IPS-NIHi11 (cell line): ENCODE measurements around the gene CUZD1.

Source experiments
- DNase-seq: peaks from one replicate; pipeline ENCODE4 v3.0.0; 2012; ENCODE audit warnings: mixed read lengths, low spot score

Gene CUZD1

DNA sequence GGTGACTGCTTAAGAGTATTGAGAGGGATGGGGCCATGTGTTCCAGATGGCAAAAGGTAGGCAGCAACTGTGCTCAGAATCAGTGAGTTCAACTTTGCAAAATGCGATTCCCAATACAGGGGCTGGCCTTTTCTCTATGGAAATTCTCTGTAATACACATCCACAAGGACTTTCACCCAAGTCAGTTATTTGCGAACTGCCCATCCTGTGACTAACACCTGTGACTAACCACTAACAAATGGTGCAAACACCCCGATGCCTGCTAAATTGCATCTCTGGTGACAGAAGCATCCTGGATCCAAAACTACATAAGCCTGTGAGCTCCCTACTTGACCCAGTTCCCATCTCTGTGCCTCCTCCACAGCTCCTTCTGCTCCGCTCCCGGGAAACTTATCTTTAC, 9.0 kb upstream of the CUZD1 start:
- DNase-seq = no peak

DNA sequence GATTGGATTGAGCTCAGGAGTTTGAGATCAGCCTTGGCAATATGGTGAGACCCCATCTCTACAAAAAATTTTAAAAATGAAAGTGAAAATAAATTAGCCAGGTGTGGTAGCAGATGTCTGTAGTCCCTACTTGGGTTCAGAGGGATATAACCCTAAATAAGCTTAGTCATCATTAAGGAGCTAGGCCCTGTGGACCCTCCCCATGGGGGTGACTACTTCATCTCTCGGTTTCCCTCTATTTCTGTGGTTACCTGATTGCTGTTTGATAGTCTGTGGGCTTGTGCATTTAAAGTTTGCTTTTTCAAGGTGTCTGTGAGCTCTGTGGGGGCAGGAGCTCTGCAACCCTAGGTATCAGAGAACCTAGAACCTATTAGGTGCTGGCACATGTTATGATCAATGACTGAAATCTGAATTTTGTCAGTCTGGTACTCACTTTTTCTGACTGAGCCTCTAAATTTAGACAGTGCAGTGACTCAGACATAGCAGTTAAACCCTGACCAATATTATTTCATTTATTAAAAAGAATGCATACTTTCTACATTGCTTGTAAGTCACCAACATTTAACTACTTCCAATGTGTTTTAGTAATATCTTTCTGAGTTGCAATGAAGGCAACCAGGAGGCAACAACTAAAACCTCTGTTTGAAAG, 8.1 kb upstream of the CUZD1 start:
- no peak for DNase-seq

DNA sequence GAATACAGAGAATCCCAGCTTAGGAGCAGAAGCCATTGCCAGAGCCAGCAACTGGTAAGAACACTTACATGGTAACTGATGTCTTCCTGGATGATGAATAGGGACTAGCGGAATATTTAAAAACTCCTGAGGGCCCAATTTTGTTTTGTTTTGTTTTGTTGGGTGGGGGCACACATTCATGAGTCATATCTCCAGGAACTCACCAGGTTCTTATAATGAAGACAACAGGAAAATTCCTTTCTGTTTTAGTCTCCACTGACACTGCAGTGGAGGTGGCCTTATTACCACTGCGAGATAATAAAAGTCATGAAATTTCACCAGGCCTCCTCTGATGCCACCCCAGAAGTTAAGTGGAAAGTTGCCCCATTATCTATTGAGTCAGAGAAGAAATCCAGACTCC, 6.6 kb upstream of the CUZD1 start:
- DNase-seq = no peak

DNA sequence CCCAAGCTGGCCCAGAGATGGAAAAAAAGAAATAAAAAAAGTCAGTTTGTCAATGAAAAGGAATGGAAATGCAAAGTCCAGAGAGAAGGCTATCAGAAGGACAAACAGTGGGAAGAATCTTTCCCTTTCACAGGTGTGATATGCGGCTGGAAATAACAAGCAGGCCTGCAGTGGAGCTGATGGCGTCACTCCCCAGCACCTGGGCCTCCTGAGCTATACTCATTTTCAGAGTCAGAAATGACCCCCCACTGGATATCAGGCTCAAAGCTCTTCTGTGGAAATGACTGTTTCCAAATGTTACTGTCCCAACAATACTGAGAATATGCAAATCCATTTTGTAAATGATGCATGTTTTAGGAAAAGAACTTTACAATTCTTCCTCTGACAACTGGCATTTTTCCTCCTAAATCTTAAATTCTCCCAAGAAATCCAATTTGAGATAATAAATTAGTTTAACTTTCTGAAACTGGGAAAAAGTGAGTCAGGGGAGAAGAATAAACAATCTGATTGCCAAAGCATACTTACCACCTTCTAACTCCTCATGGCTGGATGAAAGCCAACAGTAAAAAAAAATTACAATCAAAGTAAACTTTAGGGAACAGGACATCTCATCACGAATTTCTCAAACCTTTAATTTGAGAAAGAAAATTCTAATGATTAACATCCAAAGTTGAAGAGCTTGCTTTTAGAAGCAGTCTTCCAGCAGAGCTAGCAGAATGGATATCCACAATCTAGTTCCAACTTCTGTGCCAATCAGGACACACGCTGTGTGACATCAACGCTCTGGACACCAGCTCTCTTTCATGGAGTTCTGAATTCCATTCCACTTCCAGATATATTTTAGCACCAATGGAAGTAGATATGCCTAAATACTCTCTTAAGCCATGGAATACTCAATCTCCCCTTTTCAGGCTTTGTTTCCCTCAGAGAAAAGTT, 5.3 kb upstream of the CUZD1 start:
- DNase-seq = no peak

DNA sequence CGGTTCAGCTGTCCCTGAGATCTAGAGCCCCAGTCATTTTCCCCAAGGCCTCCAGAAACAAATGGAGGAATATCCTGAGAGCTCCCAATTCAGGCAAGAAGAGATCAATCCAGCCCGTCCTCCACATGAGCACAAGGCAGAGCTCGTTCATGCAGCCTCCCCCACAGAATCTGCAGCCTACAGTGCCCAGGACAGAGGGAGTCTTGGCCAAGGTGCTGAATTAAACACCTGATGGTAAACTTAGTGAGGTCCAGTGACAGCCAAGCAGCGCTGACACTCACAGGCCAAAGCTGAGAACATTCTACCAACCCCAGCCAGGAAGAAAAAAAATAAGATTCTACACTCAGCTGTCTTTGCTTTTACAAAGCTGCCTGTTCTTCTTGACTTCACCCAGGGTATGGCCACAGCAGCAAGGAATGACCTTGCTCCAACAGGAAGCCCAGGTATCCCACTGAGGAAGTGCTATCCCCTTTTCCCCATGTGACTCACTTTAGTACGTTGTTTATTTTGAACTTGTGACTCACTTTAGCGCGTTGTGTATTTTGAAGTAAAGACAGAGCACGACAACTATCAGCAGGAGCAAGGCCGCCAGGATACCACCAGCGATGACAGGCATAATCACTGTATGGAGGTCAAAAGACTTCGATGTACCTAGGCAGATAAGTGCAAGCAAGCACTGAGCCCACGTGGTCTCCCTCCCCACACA, 4.4 kb upstream of the CUZD1 start:
- DNase-seq = no peak

DNA sequence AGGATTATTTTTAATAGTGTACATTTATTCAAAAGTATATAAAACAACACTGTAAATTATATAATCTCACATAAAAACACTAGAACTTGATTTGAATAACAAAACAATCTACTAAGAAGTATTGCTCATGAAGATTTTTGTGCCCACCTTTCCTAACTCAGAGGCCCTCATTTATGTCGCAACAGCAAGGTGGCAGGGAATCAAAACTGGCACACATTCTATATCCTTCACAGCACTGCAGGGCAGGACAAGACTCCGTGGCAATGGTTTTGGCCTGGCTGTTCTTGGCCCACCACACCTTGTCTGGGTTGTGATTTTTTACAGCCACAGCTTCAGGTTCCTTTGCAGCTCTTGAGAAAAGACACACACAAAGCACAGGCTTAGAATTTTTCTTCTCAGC, 3.4 kb upstream of the CUZD1 start:
- no peak for DNase-seq

DNA sequence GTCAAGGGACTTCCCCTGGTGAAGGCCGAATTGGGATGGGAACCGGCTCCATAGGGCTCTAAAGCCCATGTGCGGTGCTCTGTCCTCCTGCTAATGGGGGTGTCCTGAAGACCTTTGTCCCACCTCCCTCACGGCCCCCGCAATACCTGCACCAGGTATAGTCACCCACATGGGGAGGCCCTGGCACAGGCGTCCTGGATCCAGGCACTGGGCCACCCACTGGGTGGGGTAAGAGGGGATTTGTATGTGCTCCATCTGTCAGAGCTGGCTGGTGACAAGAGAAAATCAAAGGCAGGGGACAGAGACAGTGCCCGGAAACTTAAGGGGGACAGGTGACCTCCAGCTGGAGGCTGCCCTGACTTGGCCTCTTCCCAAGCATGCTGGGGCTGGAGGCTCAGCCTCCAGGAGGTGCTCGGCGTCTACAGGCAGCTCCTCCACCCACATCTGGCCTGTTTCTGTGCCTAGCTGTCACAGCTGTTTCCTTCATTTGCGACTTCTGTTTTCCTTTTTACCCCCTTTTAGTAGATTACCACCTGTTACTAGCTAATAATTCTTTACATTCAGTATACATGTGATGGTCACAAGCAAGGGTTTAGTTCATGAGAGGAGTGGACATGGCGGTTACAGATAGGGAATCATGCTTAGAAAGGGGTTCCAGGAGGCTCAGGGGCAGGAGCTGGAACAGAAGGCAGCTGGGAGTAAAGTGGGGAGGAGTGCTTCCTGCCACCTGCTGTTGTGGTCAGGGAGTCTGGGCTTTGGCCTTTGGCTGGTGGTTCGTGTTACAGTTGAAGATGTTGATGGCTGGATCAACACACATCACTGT, 2.3 kb upstream of the CUZD1 start:
- no peak for DNase-seq

DNA sequence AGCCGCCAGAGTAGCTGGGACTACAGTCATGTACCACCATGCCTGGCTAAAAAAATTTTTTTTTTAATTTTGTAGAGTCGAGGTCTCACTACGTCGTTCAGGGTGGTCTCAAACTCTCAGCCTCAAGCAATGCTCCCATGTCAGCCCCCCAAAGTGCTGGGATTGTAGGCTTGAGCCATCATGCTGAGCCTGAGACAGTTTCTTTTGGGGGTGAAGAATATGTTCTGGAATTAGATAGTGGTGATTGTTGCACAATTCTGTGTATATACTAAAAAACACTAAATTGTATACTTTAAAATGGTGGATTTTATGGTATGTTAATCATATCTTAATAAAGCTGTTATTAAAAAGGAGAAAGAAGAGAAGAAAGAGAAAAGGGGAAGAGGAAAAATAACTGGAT, 1.5 kb downstream of the CUZD1 start:
- no peak for DNase-seq

DNA sequence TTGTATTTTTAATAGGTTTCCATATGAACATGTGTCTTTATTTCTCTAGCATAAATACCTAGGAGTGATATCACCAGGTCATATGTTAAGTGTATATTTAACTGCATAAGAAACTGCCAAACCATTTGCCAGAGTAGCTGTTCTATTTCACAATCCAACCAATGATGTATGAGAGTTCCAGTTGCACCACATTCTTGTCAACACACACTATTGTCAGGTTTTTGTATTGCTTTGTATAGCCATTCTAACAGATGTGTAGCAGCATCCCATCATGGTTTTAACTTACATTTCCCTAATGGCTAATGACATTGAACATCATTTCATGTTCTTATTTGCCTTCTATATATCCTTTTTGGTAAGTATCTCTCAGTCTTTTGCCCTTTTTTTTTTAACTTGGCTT, 4.1 kb downstream of the CUZD1 start:
- no peak for DNase-seq

DNA sequence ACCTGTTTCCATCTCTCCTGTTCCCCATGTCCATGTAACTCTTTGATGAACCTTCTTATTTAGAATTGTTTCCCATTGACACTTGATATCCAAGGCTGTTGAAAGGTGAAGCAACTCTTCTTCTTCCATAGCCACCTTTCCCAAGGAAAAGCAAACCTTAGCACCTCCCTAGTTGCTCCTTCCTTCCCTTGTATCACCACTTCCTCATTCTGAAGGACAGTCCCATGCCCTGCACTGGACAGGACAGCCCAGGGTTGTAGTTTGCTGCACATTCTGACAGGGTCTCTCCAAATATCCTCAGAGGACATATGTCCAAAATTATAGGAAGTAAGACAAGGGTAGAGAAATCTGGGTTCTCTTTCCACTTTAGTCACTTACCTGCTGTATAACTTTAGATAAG, 6.2 kb downstream of the CUZD1 start:
- DNase-seq = no peak

DNA sequence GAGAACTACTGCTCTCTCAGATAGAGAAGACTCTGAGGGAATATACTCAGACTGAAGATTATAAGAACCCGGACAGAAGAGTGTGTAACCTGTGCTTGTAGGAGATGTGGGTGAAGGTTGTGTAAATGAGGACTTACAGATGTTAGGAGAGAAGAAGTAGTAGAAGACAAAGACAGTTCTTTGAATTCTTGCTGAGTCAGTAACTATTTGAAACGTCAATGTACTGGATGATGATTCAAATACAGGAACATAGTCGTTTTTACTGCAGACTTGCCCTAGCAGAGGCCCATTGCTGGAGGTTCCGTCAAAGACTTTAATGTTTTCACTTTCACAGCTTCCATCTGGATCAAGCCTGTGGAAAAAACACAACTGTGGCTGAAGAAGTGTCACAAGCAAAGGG, 6.8 kb downstream of the CUZD1 start:
- DNase-seq = no peak

DNA sequence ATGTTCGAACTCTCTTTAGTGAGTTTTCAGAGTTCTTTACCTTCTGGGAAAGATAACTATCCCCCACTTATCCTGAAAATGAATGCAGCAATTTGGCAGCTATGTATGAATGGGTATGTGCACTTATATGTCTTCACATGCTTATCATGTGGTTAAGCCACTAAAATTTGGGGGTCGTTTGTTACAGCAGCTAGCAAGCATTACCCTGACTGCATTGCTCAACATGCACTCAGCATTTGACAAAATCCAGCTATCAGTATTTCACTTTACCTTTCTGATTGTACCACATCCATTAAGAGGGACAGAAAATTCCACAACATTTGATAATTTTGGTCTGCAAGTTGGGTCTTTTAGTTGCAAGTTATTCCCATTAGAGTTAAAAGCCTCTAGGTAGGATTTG, 9.7 kb downstream of the CUZD1 start:
- DNase-seq = no peak

DNA sequence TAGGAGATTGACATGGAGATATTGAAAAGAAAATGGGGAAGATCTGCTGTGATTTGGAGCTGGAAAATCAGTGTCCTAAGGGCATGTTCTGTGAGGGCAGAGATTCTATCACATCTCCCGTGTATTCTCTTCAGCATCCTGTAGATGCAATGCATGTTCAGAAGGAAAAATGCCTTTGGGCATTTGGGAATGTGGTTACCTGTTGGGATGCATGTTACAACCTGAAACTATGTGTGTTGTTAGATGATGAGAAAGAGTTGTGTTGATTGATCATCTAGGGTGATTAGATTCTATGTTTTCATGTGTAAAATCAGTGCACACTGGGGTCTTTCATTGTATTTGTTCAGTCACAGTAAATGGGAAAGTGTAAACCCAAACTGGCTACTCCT, 14.7 kb downstream of the CUZD1 start:
- DNase-seq = no peak

DNA sequence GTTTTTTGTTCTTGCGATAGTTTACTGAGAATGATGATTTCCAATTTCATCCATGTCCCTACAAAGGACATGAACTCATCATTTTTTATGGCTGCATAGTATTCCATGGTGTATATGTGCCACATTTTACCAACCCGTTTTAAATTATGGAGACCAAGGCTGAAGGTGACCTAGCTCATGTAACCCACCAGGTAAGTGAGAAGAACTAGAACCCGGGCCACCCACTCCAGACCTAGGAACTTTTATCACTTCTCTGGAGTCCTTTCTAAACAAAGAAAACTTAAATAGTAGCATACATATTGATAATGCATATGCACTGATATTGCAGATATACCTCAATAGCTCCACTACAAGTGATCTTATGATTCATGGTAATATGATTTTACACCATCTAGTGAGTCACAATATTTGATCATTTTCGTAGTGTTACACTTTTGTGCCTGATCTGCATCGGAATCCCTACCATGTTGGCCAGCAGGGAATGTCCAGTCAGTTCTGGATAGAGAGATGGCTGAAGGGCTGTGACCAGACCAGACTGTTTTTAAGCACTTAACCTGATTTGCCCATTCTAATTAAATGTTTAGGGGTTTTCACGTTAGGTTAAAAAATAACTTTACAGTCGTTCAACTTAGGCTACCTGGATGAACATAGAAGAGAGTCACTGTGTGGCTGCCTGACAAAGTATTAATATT, 15.2 kb downstream of the CUZD1 start:
- DNase-seq = no peak

DNA sequence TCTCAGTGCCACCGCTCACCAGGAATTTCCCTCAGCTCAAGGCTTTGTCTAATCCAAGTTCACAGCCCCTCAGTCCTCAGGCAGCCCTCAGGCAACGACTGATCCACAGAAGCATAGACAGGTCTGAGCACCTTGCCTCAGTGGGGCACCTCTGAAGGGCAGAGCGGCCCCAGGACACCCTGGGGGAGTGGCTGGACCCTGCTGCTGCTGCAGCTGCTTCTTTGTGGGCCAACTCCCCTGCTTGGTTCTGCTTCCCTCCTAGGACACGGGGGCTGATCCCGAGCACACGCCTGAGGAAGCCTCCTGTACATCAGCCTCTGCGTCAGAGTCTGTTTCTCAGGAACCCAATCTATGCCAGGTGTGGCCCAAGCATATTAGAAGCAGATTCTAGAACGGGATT, 16.2 kb downstream of the CUZD1 start:
- no peak for DNase-seq

DNA sequence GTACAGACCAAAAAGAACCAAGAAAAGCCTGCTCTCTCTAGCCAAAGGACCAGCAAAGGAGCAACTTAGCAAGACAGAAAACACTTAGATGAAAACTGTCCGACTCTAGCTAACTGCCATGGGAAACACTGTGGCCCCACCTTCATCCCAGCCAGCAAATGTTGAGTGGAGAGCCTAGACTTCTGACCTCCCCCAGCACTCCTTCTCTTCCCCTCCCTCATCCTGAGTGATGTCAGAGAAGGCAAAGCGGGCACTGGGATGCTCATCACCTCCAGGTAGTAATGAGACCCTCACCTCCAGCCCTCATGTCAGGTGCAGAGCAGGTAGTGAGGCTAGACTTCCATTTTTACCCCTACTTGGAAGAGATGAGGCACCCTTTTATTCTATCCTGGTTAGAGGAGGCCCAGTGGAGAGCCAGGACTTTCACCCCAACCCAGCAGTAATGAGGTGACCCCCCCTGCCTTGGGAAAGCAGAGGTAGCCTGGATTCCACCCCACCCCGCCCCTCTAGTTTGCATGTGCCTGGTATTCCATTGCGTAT, 16.9 kb downstream of the CUZD1 start:
- DNase-seq = no peak

DNA sequence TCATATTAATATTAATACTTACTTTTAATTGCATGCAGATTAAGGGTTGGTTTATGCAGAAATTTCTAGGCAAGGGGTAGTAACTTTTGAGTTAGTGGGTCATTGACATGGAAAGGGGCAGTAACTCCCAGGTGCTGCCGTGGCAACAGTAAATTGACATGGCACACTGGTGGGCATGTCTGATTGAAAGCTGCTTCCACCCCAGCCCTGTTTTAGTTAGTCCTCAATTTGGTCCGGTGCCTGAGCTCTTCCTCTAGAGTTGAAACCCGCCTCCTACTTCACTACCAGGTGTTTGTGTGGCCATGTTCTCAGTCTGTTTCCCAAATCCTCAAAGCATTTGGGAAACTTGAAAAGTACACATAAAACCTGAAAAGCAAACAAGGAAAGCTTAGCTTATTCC, 18.4 kb downstream of the CUZD1 start:
- DNase-seq = no peak

DNA sequence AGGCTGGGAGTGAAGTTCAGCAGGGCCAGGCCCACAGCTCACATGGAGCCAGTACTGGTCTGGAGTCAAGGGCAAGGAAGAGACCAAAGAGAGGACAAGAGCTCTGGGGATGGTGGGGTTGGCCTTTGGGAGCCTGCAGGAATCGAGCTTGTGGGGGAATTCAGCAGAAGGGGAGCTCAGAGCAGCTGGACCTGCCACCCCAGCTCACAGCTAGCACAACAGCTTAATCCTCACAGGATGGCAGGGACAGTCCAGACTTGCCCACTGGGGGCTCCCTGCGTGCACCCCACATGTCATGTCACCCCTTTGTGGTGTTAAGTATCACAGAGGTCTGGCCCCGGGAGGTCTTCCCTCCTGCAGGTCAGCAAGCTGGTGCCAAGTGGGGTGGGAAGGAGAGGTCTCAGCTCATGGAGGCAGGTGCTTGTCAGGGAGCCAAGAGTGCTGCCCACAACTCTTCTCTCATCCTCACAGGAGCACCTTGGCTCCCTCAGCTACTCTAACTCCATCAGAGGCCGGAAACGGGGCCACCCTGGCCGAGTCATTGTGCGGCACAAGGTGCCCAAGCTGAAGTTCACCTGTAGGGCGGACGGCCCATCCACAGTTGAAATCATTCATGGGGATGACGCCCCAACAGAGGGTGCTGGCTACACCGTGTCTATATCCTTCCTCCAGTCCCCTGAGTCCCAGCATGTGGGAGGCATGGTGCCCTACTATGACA, 22.5 kb downstream of the CUZD1 start:
- no peak for DNase-seq

DNA sequence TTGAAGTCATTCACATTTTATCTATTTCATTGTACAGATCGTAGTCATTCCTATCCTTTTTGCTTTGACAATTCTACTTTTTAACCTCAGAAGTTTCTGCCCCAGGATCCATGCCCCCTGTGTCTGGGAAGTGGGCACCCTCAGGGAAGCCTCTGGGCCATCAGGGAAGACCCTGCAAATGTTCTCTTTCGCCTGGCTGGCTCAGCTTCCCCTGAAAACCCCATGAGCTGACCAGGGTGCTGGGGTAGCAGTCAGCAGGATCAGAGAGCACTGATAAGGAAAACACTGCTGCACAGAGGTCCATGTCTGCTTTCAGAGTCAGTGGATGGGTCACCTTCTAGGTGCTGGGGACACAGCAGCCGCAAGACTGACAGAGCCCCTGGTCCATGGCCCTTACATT, 23.8 kb downstream of the CUZD1 start:
- no peak for DNase-seq

DNA sequence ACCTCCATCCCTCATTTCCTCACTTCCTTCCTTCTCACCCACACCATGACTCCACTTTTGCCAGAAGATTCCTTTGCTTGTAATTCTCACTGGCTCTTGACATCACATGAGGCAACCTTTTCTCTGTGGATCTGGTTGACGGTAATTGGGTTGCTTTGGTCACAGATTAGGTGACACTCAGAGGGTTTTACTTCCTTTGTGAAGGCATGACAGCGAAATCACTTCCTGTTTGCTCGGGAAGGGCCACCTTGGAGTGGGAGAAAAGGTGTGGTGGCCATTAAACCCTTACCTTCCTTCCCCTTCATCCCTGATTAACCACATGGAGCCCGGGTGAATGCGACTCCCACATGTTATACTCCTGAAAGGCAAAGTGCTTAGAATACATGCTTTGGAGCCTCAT, 30.2 kb downstream of the CUZD1 start:
- no peak for DNase-seq

DNA sequence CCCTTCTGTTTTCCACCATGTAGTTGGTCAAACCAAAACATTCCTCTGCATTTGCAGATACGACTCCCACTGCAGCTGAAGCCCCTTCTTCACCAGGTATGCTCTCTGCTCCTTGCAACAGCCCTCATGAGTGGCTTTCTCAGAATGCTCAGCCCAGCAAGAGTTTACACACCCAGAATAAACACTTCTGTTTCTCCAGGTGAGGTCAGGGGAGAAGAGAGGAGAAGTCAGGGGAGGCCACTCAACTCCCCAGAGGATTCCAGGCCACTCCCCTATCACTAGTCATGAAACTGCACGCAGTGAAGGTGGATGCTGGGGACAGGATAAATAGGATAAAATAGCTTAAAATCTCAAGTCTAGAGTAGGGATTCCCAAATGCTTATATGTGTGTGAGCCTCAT, 31.2 kb downstream of the CUZD1 start:
- DNase-seq = no peak
